Testis (tissue), 3 donors: Measurements from ENCODE around the gene SND1. TPM values are rescaled to one million over a fixed set of nuclear protein-coding genes. Genes with fewer than 3 reads are reported as not detected.
"Not testable (repeated sequence)": the region's sequence is repeated elsewhere in the genome, so short reads cannot be mapped to it uniquely, and the experiment has no call there.

Experiments
- DNase-seq: peaks from one replicate; pipeline ENCODE4 v3.0.0-alpha.2; 2019
- H3K27ac ChIP-seq, 2 donors: fragments of 200-600 bp; sonication (generic); one replicate each; pipeline ENCODE4 v1.5.1; 2019
- H3K27me3 ChIP-seq: fragments of 200-600 bp; sonication (generic); one replicate; pipeline ENCODE4 v1.5.1; 2019
- H3K36me3 ChIP-seq: fragments of 200-600 bp; sonication (generic); one replicate; pipeline ENCODE4 v1.5.1; 2017; ENCODE audit warnings: low read depth; ENCODE audit errors: missing control alignments
- H3K4me1 ChIP-seq: fragments of 200-600 bp; sonication (generic); one replicate; pipeline ENCODE4 v1.5.1; 2019
- H3K4me3 ChIP-seq, 2 donors: fragments of 200-600 bp; sonication (generic); one replicate each; pipeline ENCODE4 v1.5.1; 2017 to 2019
- H3K9me3 ChIP-seq: fragments of 200-600 bp; sonication (generic); one replicate; pipeline ENCODE4 v1.5.1; 2017
- CTCF ChIP-seq, 3 experiments: fragments of 450-650 bp in 2 of 3; fragments of 200-600 bp in 1 of 3; sonication (generic) in 1 of 3; IDR thresholded peaks; one replicate each; pipeline ENCODE4 v1.5.1; 2016 to 2019; ENCODE audit warnings: antibody characterized with exemption in 3 of 3, mild to moderate bottlenecking in 2 of 3, moderate library complexity in 1 of 3
- POLR2A ChIP-seq: fragments of 450-650 bp; IDR thresholded peaks from one replicate; pipeline ENCODE4 v1.6.1; 2017; ENCODE audit warnings: antibody characterized with exemption, mild to moderate bottlenecking, moderate library complexity
- WGBS, 2 donors: methylation state at CpG; one replicate each; pipeline ENCODE4 v1.1.5; 2018; 5-methylcytosine and 5-hydroxymethylcytosine counted together
- intact Hi-C: fragments of 100-400 bp; cut with DNase I; formaldehyde crosslinking; loops from one replicate; pipeline ENCODE4 v1.15.1; 2023; ENCODE audit warnings: low total_unique reads
- polyA plus RNA-seq: library from polyadenylated mRNA; stranded (reverse); fragments of 350-450 nt; fragmentation: Illumina TruSeq; extraction: RNeasy Lipid Tissue Mini Kit (QIAGEN cat#74804); gene quantifications from one replicate; pipeline ENCODE4 v1.2.3, GENCODE V29; 2014; ENCODE audit warnings: low read depth, low replicate concordance; ENCODE audit not compliant: insufficient read depth
- total RNA-seq, 2 donors: library from RNA; depleted of rRNA; stranded (reverse); fragments of >200 nt; gene quantifications; one replicate each; pipeline ENCODE4 v1.2.3, GENCODE V29; 2016

SND1 gene
- total and polyA plus RNA-seq, 3 donors from 2014 or later = 132 to 207 (median 179) TPM

- no peak overlapping the region for H3K4me3 ChIP-seq
- H3K27ac ChIP-seq = no peak overlapping the region
- peaks cover 4% of the 10 kb centered on the region for H3K4me1 ChIP-seq
- H3K27me3 ChIP-seq = no peaks in the 10 kb centered on the region
- no peaks in the 10 kb centered on the region for H3K9me3 ChIP-seq
- 64 to 73% methylated on average over 4 to 5 of the region's 5 CpGs for WGBS, 2 donors
- H3K36me3 ChIP-seq = no peaks in the 10 kb centered on the region
- TF ChIP-seq POLR2A (no peak), CTCF (IDR thresholded peaks at IDR 0.05) (no peak)
- DNase-seq = no peak
- intact Hi-C loops = no loop called here
Observed at GRCh38 chr7:127900732-127901685, 249.0 kb downstream of the SND1 start.

- H3K4me3 ChIP-seq = no peak overlapping the region
- no peaks in the 10 kb centered on the region for H3K27me3 ChIP-seq
- TF ChIP-seq CTCF (IDR thresholded peaks at IDR 0.05) (no peak), POLR2A (no peak)
- peaks cover 4% of the 10 kb centered on the region for H3K4me1 ChIP-seq
- intact Hi-C loops = no loop called here
- WGBS, 2 donors = 81 to 85% methylated on average over 5 of the region's 5 CpGs
- no peaks in the 10 kb centered on the region for H3K9me3 ChIP-seq
- H3K36me3 ChIP-seq = no peaks in the 10 kb centered on the region
- no peak overlapping the region for H3K27ac ChIP-seq
- no peak for DNase-seq
Observed at GRCh38 chr7:127901895-127902703, 250.1 kb downstream of the SND1 start.

GRCh38 chr7:127902753-127903152, 250.8 kb downstream of the SND1 start:
- H3K36me3 ChIP-seq, H3K9me3 ChIP-seq, intact Hi-C loops, H3K4me3 ChIP-seq, H3K27ac ChIP-seq, DNase-seq, H3K27me3 ChIP-seq, H3K4me1 ChIP-seq: not testable (repeated sequence)
- 95 to 96% methylated on average over 6 of the region's 6 CpGs for WGBS, 2 donors

GRCh38 chr7:127903892-127904669, 252.1 kb downstream of the SND1 start:
- no peaks in the 10 kb centered on the region for H3K27me3 ChIP-seq
- no peak for DNase-seq
- no peak overlapping the region for H3K27ac ChIP-seq
- WGBS, 2 donors = 78 to 79% methylated on average over 4 of the region's 4 CpGs
- intact Hi-C loops = no loop called here
- no peak for TF ChIP-seq POLR2A
- TF ChIP-seq CTCF (IDR thresholded peaks at IDR 0.05) = no peak
- no peaks in the 10 kb centered on the region for H3K36me3 ChIP-seq
- no peak overlapping the region for H3K4me3 ChIP-seq
- H3K4me1 ChIP-seq = peaks cover 4% of the 10 kb centered on the region
- no peaks in the 10 kb centered on the region for H3K9me3 ChIP-seq

- Histone ChIP-seq H3K9me3 (no peaks in the 10 kb centered on the region), H3K4me3 (no peak overlapping the region), H3K27ac (no peak overlapping the region), H3K27me3 (no peaks in the 10 kb centered on the region), H3K4me1 (peaks cover 4% of the 10 kb centered on the region), H3K36me3 (no peaks in the 10 kb centered on the region)
- intact Hi-C loops = no loop called here
- WGBS, 2 donors = 78 to 81% methylated on average over 6 of the region's 6 CpGs
- TF ChIP-seq POLR2A (no peak), CTCF (IDR thresholded peaks at IDR 0.05) (no peak)
- DNase-seq = no peak
Observed at GRCh38 chr7:127904670-127904985, 252.6 kb downstream of the SND1 start.
